DOHH2 (cell line): ENCODE measurements around the gene KCNMA1.

Source experiments
- EZH2phosphoT487 ChIP-seq: fragments of 200-600 bp; sonication (generic); IDR thresholded peaks from 2 replicates; pipeline ENCODE4 v1.6.1; 2017; ENCODE audit warnings: borderline replicate concordance, mild to moderate bottlenecking, antibody characterized with exemption, low read length, moderate library complexity, mixed read lengths
- TF ChIP-seq, protein P1 (sequence below): fragments of 200-600 bp; sonication (generic); IDR thresholded peaks from one replicate; pipeline ENCODE4 v1.5.1; 2014; ENCODE audit warnings: antibody characterized with exemption, mild to moderate bottlenecking, low read depth, low read length; ENCODE audit not compliant: poor library complexity, severe bottlenecking

DNA sequence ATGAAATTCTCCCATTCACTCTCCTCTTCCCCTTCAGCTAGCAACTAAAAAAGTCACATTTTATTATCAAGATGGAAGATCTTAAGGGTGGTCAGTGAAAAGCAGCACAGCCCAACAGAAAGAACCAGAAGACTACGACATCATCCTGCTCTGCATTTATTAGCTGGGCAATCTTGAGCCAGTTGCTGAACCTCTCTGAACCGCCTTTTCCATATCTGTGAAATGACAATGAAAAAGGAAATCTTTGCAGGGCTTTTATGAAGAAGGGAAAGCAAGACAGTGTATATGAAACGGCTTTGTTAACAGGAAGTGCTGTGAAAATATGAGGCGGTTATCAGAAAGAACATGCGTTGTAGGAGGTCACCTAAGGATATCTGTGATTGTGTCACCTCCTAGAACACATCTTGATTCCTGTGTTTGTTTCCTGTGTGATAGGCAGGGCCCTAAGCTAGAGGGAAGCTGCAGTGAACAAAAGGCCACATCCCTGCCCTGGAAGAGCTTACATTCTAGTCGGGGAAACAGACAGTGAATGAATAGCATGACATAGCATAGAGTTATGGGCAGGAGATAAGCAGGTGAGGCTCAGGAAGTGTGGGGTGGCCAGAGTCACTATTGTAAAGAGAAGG, 36.0 kb upstream of the KCNMA1 start:
- TF ChIP-seq, protein P1, sequence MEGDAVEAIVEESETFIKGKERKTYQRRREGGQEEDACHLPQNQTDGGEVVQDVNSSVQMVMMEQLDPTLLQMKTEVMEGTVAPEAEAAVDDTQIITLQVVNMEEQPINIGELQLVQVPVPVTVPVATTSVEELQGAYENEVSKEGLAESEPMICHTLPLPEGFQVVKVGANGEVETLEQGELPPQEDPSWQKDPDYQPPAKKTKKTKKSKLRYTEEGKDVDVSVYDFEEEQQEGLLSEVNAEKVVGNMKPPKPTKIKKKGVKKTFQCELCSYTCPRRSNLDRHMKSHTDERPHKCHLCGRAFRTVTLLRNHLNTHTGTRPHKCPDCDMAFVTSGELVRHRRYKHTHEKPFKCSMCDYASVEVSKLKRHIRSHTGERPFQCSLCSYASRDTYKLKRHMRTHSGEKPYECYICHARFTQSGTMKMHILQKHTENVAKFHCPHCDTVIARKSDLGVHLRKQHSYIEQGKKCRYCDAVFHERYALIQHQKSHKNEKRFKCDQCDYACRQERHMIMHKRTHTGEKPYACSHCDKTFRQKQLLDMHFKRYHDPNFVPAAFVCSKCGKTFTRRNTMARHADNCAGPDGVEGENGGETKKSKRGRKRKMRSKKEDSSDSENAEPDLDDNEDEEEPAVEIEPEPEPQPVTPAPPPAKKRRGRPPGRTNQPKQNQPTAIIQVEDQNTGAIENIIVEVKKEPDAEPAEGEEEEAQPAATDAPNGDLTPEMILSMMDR = no peak
- TF ChIP-seq EZH2phosphoT487 = no peak
